ENCODE data around the gene DNAH6.
"Not testable (repeated sequence)": the region's sequence is repeated elsewhere in the genome, so short reads cannot be mapped to it uniquely, and the experiment has no call there.

The DNAH6 gene

GRCh38 chr2:84846741-84847142 is 330.4 kb downstream of the DNAH6 start:
- peak in 1 of 2 donors; percentile 26 for DNase-seq

- DNase-seq, result no peak
These were observed 331.2 kb downstream of the DNAH6 start for GRCh38 chr2:84847326-84848050.

DNA sequence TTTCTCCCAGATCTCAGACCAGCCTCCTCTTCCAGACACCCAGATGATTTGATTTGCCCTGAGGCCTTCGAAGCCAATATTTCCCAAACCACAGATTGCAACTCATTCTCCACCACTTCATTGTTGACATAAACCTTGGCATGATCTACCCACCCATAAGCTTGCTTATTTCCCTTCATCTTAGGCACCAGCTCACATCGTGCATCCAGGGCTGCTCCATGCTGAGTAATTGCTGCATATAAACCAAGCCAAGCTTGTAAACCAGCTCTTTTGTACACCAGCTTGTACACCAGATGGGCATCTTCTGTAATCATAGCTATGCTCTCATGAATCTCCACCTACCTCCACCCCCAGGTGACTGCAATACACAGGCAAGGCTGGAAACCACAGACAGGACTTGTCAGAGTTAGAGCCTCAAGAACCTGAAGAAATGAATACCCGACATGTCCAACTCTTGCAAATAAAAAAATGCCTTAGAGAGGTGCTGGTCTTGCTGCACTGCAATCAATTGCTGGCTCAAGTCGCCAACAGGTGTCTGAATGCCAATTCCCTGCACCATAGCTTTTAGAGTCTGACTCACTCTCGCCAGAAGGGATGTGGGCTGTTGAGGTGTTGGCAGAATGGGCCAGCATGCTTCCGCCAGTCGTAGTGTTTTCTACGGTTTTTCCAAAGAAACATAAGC is 333.1 kb downstream of the DNAH6 start:
- peak; percentile 57 to 63 for DNase-seq

DNA sequence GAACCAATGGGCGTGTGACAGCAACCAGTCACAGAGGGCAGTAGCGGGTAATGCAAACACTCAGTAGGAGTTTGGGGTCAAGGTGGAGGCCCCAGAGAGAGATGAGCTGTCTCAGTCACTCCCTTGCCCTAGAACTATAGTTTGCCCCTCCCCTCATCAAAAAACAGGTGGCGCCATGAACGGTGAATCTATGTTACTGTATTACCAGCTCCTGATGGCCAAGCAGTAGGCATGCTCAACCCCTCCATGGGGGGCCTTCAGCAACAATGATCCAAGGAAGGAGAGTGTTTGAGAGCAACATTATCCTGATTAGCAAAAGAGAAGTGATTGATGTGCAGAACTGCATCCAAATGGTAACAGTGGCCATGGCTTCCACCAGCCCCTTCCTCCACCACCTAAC is 334.2 kb downstream of the DNAH6 start:
- no peak for DNase-seq

GRCh38 chr2:84851876-84852275 is 335.6 kb downstream of the DNAH6 start:
- no peak for DNase-seq

- no peak for DNase-seq
These were observed 338.6 kb downstream of the DNAH6 start for GRCh38 chr2:84854850-84855249.

DNA sequence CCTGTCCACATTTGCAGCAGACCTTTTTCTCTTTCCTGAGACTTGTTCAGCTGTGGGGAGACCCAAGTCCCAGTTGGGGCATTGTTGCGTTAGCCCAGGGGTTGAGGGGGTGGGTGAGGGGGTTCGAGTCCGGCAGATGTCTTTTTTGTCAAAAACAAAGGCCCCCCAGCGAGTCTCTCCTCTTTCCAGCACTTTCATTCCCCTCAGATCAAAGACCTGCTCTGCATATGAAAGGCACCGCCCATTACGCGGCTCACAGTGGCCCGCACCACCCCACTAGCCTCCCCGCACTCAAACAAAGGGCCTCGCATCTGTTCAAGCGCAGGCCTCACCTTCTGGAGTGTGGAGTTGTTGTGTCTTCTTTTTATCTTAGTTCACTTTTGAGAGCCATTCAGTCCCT is 339.4 kb downstream of the DNAH6 start:
- no peak for DNase-seq

- DNase-seq, result no peak
These were observed 340.5 kb downstream of the DNAH6 start for GRCh38 chr2:84856787-84857186.

DNA sequence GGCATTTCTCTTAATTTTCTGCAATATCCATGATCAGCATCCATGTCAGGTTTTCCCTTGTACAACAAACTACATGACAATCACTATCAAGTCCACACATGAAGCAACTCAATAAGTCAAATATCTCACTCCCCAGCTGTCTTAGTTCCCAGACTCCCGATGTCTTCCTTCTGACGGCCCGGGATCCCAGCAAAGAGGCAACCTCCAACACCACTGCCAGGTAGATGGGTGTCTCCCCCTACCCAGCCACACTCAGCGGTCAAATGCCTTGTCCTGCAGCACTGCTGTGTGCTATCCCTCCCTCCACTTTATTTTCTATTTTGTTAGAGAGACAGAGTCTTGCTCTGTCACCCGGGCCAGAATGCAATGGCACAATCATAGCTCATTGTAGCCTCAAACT is 341.3 kb downstream of the DNAH6 start:
- DNase-seq, result no peak

GRCh38 chr2:84858123-84858522 is 341.8 kb downstream of the DNAH6 start:
- no peak for DNase-seq

GRCh38 chr2:84858937-84859336 is 342.6 kb downstream of the DNAH6 start:
- no peak for DNase-seq

DNA sequence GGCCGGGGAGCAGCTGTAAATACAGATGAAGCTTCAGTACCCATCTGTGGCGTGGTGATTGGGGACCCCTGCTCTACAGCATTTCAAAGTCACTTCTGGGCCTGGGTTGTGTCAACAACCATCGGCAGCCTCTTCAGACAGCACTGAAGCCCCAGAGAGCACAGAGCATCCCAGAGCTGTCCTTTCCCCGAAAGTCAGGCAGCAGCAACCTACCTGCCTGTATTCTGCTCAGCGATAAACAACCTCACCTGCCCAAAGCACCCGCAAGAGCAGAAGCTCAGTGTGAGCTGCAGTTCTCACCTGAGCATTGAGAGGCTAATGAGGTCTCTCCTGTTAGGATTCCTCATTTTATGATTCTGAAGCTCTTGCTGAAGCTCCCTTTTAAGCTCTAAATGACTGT is 345.2 kb downstream of the DNAH6 start:
- DNase-seq, result no peak

DNA sequence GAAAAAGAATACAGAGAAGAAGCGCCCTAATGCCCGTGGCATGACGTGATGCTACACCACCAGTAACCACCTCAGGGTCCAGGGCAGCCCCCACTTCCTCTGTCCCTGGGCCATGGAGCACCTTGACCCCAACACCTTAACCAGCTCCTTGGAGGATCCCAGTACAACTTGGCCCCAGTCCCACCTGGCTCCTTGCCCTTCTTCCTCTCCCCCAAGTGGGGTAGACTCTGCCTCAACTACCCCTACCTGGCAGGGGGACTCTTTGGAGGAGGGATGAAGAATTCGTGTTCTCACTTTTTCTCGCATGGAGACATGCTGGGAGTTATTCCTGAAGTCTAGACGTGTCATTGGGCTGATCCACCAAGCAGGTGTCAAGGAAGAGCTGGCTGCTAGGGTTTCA is 345.7 kb downstream of the DNAH6 start:
- no peak for DNase-seq

- DNase-seq, result no peak
These were observed 349.0 kb downstream of the DNAH6 start for GRCh38 chr2:84865181-84865783.

- no peak for DNase-seq
These were observed 349.8 kb downstream of the DNAH6 start for GRCh38 chr2:84866122-84866521.

- not testable (repeated sequence) for DNase-seq
These were observed 352.0 kb downstream of the DNAH6 start for GRCh38 chr2:84868327-84868726.

All from activated CD4-positive, alpha-beta T cell treated with anti-CD3 and anti-CD28 coated beads for 4 hours (primary cell).